NOMO-1 (cell line): ENCODE results near the gene TEAD4.

Experiments used
- DNase-seq, 2 experiments: peaks; one replicate each; lab custom pipeline; 2025; ENCODE audit not compliant: unreplicated experiment in 2 of 2; lab: John Stamatoyannopoulos, UW

TEAD4 gene

GRCh38 chr12:2959192-2959504, at the start of gene TEAD4:
TSS of gene TEAD4 (plus strand) at chr12:2959397.
- no peak for DNase-seq

- DNase-seq: no peak
Observed at GRCh38 chr12:2912216-2912575, 47.0 kb upstream of the TEAD4 start.

GRCh38 chr12:2919249-2919648, 39.9 kb upstream of the TEAD4 start:
- no peak for DNase-seq

- DNase-seq: no peak
Observed at GRCh38 chr12:2922329-2922728, 36.9 kb upstream of the TEAD4 start.

GRCh38 chr12:2923057-2923456, 36.1 kb upstream of the TEAD4 start:
- no peak for DNase-seq

- no peak for DNase-seq
Observed at GRCh38 chr12:2924019-2924418, 35.2 kb upstream of the TEAD4 start.

GRCh38 chr12:2925322-2925995, 33.7 kb upstream of the TEAD4 start:
- no peak for DNase-seq

- DNase-seq: no peak
Observed at GRCh38 chr12:2930865-2931264, 28.3 kb upstream of the TEAD4 start.

GRCh38 chr12:2933586-2933985, 25.6 kb upstream of the TEAD4 start:
- DNase-seq: no peak

GRCh38 chr12:2934371-2934770, 24.8 kb upstream of the TEAD4 start:
- DNase-seq: no peak

GRCh38 chr12:2936301-2936700, 22.9 kb upstream of the TEAD4 start:
- no peak for DNase-seq

- no peak for DNase-seq
Observed at GRCh38 chr12:2937500-2937899, 21.7 kb upstream of the TEAD4 start.

GRCh38 chr12:2939191-2939590, 20.0 kb upstream of the TEAD4 start:
- no peak for DNase-seq

- DNase-seq: no peak
Observed at GRCh38 chr12:2940564-2940963, 18.6 kb upstream of the TEAD4 start.

- DNase-seq: no peak
Observed at GRCh38 chr12:2941524-2941923, 17.7 kb upstream of the TEAD4 start.

- no peak for DNase-seq
Observed at GRCh38 chr12:2944401-2945047, 14.7 kb upstream of the TEAD4 start.

GRCh38 chr12:2949411-2949810, 9.8 kb upstream of the TEAD4 start:
- DNase-seq: no peak

- no peak for DNase-seq
Observed at GRCh38 chr12:2955888-2956287, 3.3 kb upstream of the TEAD4 start.

GRCh38 chr12:2957816-2958431, 1.3 kb upstream of the TEAD4 start:
- DNase-seq: no peak

GRCh38 chr12:2958432-2959191, 585 bp upstream of the TEAD4 start:
- no peak for DNase-seq

- no peak for DNase-seq
Observed at GRCh38 chr12:2959505-2960389, 550 bp downstream of the TEAD4 start.
